Natural killer cell (primary cell): ENCODE data around the gene HHAT. TPM values are rescaled to one million over a fixed set of nuclear protein-coding genes. Genes with fewer than 3 reads are reported as not detected.

Experiments used
- ATAC-seq, 3 donors: fragments of 150-1000 bp in 2 of 3; fragments of 200-7000 bp in 1 of 3; cut with Tn5 transposase; 1 replicate in 1 of 3; 2 replicates in 2 of 3; pipeline ENCODE4 v1.10.0; 2021; ENCODE audit warnings: mild to moderate bottlenecking in 2 of 3, moderate library complexity in 2 of 3
- DNase-seq, 2 donors: peaks; one replicate each; pipeline versions ENCODE4 v3.0.0 to v3.0.0-alpha.2; 2013 to 2021; ENCODE audit warnings: mixed read lengths in 1 of 2
- H3K27ac ChIP-seq: one replicate; pipeline ENCODE4 v1.5.1; 2013; ENCODE audit warnings: mild to moderate bottlenecking, low read length
- H3K27me3 ChIP-seq: one replicate; pipeline ENCODE4 v1.6.1; 2013; ENCODE audit warnings: low read length; ENCODE audit not compliant: control insufficient read depth, insufficient read depth
- H3K36me3 ChIP-seq: one replicate; pipeline ENCODE4 v1.6.1; 2013; ENCODE audit warnings: low read length; ENCODE audit not compliant: control insufficient read depth, insufficient read depth
- H3K4me1 ChIP-seq: one replicate; pipeline ENCODE4 v1.6.1; 2013; ENCODE audit warnings: low read length; ENCODE audit not compliant: control insufficient read depth, insufficient read depth
- H3K4me3 ChIP-seq: one replicate; pipeline ENCODE4 v1.5.1; 2013; ENCODE audit warnings: low read length
- H3K9me3 ChIP-seq: one replicate; pipeline ENCODE4 v1.6.1; 2013; ENCODE audit warnings: low read length; ENCODE audit not compliant: control insufficient read depth, insufficient read depth
- H3K27ac Mint-ChIP-seq, 2 donors: one replicate each; pipeline ENCODE4 v1.8.0; 2022; ENCODE audit warnings: mild to moderate bottlenecking in 2 of 2, mixed read lengths in 2 of 2, moderate library complexity in 1 of 2
- H3K27me3 Mint-ChIP-seq, 2 donors: one replicate each; pipeline ENCODE4 v1.8.0; 2022; ENCODE audit warnings: low read depth in 2 of 2, mixed read lengths in 2 of 2
- H3K36me3 Mint-ChIP-seq: one replicate; pipeline ENCODE4 v1.8.0; 2022; ENCODE audit warnings: mixed read lengths
- H3K4me1 Mint-ChIP-seq, 2 donors: one replicate each; pipeline ENCODE4 v1.8.0; 2022; ENCODE audit warnings: mixed read lengths in 2 of 2
- H3K4me3 Mint-ChIP-seq: one replicate; pipeline ENCODE4 v1.8.0; 2022; ENCODE audit warnings: mild to moderate bottlenecking, moderate library complexity, mixed read lengths
- H3K9me3 Mint-ChIP-seq, 2 donors: one replicate each; pipeline ENCODE4 v1.8.0; 2022; ENCODE audit warnings: mixed read lengths in 2 of 2
- CTCF ChIP-seq: fragments of 200-600 bp; IDR thresholded peaks from one replicate; pipeline ENCODE4 v1.8.0; 2022; ENCODE audit warnings: antibody characterized with exemption
- WGBS: methylation state at CpG from one replicate; pipeline ENCODE4 v1.1.7; 2013; ENCODE audit warnings: missing lambda C conversion rate; ENCODE audit not compliant: insufficient coverage; 5-methylcytosine and 5-hydroxymethylcytosine counted together
- intact Hi-C: fragments of 100-400 bp; cut with micrococcal nuclease; formaldehyde crosslinking; loops from one replicate; pipeline ENCODE4 v1.14.2; 2022
- total RNA-seq, 4 donors: library from RNA; stranded (reverse); fragments of 120-200 nt in 1 of 4; gene quantifications; one replicate each; pipeline versions ENCODE4 v1.2.3 to v1.2.4, GENCODE V29; 2013 to 2022

HHAT gene
- total RNA-seq, 3 donors from 2014 or later (not counting 1 experiment from before 2014, with no cell fraction given) = 0.79 to 1.1 (median 0.82) TPM

DNA sequence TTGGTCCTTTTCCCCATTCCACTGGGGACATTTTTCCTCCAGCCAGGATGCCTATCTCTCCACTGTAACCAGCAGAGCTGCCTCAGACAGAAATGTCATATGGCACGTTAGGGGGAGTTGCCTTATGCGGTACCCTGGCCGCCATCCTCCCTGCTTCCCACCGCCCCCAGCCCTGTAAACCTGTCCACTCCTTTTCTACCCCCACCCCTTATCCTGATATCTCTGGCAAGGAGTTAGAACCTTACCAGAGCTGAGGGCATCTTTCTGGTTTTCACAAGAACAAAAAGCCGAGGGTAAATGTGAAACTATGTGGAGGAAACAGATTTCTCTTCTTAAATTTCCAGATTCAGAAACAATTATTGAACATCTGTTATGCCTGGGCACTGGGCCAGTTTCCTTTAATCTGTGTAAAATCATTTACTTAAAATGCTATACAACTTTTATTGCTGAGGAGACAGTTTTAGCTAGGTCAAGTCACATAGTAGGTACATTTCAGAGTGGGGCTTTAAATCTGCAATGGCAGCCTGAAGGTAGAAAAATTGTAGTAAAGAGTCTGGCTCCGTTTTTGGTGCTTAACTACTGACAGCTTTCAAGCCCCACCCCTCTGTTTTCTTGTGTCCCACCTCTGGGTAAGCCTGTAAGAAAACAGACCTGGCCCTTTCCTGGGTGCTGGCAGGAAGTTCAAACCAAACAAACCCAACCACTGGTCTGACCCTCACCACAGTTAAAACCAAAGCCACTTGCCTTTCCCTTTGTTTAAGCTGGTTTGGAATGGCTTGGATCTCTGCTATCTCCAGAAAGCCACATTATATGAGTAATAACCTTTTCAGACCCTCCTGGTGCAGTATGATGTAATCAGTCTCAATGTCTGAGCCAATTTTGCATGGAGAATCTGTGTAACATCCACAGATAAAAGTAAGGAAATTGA, 319.0 kb downstream of the HHAT start:
- Histone ChIP-seq H3K27ac (no peak overlapping the region), H3K9me3 (no peaks in the 10 kb centered on the region), H3K36me3 (no peaks in the 10 kb centered on the region), H3K4me3 (no peak overlapping the region), H3K27me3 (no peaks in the 10 kb centered on the region), H3K4me1 (peaks cover 3% of the 10 kb centered on the region)
- ATAC-seq (no peak), DNase-seq (no peak)
- peaks cover 10 to 14% of the 10 kb centered on the region in 2 donors for H3K4me1 Mint-ChIP-seq
- H3K36me3 Mint-ChIP-seq = no peaks in the 10 kb centered on the region
- H3K9me3 Mint-ChIP-seq = no peaks in the 10 kb centered on the region
- intact Hi-C loops = no loop called here
- H3K27ac Mint-ChIP-seq = no peak overlapping the region
- 70% methylated on average over 5 of the region's 6 CpGs for WGBS
- H3K4me3 Mint-ChIP-seq = no peak overlapping the region
- no peak for TF ChIP-seq CTCF
- H3K27me3 Mint-ChIP-seq = peaks cover 0 to 2% of the 10 kb centered on the region in 2 donors

DNA sequence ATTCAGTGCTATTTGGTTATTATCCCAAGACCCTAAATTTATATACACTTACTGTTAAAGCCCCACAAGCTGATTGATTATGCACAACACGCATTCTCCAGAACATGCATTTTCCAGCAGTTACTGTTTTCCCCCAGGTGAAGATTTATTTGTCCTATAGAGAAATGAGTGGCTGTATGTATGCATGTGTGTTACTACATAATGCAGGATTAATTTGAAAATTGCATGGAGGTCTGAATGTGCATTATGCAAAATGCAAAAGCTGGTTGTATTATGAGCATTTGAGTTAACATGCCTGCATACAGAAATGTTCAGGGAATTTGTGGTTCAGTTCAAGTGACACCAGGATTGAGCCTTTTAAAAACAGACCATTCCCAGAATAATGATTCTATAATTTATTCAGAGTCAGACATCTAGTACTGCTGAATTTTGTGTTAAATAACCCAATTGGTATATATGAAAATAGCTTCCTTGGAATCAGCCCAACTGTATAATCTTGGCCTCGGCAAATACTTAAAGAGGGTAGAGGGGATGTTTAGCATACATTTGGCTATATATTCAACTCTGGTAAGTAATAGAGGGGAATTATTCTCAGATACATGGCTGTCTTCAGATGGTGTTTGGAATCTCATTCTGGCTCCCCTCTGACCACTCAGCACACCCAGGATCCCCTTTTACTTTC, 320.0 kb downstream of the HHAT start:
- no peak overlapping the region for H3K4me3 ChIP-seq
- H3K27me3 ChIP-seq = no peaks in the 10 kb centered on the region
- no peak overlapping the region for H3K27ac ChIP-seq
- no peaks in the 10 kb centered on the region for H3K36me3 ChIP-seq
- no peaks in the 10 kb centered on the region for H3K9me3 ChIP-seq
- ATAC-seq = no peak
- no peak for TF ChIP-seq CTCF
- H3K4me1 ChIP-seq = peaks cover 3% of the 10 kb centered on the region
- peaks cover 1% of the 10 kb centered on the region in 2 donors for H3K9me3 Mint-ChIP-seq
- H3K27me3 Mint-ChIP-seq = peaks cover 0 to 2% of the 10 kb centered on the region in 2 donors
- H3K4me3 Mint-ChIP-seq = no peak overlapping the region
- intact Hi-C loops = no loop called here
- no peak for DNase-seq
- H3K4me1 Mint-ChIP-seq = peaks cover 10 to 14% of the 10 kb centered on the region in 2 donors
- WGBS = 100% methylated on average over 1 of the region's 2 CpGs
- no peaks in the 10 kb centered on the region for H3K36me3 Mint-ChIP-seq
- no peak overlapping the region for H3K27ac Mint-ChIP-seq

GRCh38 chr1:210650403-210650802, 321.7 kb downstream of the HHAT start:
- H3K4me1 ChIP-seq = peaks cover 3% of the 10 kb centered on the region
- ATAC-seq (no peak), DNase-seq (no peak)
- H3K9me3 Mint-ChIP-seq = peaks cover 4% of the 10 kb centered on the region in 2 donors
- H3K4me1 Mint-ChIP-seq = peaks cover 10 to 14% of the 10 kb centered on the region in 2 donors
- TF ChIP-seq CTCF = no peak
- H3K27ac Mint-ChIP-seq = no peak overlapping the region
- no peaks in the 10 kb centered on the region for H3K9me3 ChIP-seq
- no peak overlapping the region for H3K4me3 ChIP-seq
- no peak overlapping the region for H3K4me3 Mint-ChIP-seq
- no peaks in the 10 kb centered on the region for H3K36me3 Mint-ChIP-seq
- H3K27me3 Mint-ChIP-seq = peaks cover 0 to 2% of the 10 kb centered on the region in 2 donors
- no peak overlapping the region for H3K27ac ChIP-seq
- H3K27me3 ChIP-seq = no peaks in the 10 kb centered on the region
- intact Hi-C loops = no loop called here
- no CpG with 5 or more reads among the region's 2 CpGs for WGBS
- no peaks in the 10 kb centered on the region for H3K36me3 ChIP-seq
